ENCODE measurements around the gene MMP24OS.
A peak's percentile ranks its signal among the peaks of the same experiment; 100 is the strongest.
"Not testable (repeated sequence)": the region's sequence is repeated elsewhere in the genome, so short reads cannot be mapped to it uniquely, and the experiment has no call there.

MMP24OS gene

DNA sequence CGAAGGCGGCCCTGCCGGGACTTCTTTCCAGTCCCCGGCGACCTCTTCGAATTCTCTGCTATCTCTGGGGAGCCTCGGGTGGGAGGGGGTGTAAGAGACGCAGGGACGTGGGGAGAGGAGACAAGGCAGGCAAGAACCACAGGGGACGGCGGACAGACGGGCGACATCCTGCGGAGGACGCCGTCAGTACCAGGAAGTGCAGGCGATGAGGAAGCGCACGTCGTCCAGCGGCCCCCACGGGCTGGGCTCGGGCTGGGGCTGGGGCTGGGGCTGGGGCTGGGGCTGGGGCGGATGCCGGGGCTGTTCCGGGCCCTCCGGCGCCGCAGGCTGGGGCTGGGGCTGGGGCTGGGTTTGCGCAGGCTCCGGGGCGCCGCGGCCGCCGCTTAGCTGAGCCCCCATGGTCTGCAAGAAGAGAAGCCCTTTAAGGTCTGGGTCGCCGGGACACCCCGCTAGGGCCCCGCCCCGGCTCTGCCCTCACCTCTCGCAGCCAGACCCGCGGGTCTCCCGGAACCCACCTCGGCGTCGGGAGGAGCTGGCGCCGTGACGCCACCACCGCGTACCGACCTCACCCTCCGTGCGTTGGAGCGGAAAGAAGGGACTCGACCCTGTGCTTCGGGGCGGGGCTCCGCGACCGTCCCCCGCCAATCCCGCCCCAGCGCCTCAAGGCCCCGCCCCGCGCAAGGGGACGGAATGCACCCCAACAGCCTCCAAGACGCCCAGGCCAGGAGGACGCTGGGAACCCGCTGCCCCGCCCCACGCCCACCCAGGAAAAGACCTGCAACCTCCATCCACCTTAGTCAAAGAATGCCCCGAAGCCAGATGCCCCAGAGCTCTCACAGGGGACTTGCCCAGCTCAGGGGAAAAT is at the start of gene MMP24OS:
TSS of gene MMP24OS (minus strand) at position 592 of the 865 bp plus-strand sequence. CDS start at position 399, 193 bp downstream.
- DNase-seq (ENCODE audit: low read depth in 1 of 2, low spot score in 1 of 2) = peak; percentile 79 to 80

DNA sequence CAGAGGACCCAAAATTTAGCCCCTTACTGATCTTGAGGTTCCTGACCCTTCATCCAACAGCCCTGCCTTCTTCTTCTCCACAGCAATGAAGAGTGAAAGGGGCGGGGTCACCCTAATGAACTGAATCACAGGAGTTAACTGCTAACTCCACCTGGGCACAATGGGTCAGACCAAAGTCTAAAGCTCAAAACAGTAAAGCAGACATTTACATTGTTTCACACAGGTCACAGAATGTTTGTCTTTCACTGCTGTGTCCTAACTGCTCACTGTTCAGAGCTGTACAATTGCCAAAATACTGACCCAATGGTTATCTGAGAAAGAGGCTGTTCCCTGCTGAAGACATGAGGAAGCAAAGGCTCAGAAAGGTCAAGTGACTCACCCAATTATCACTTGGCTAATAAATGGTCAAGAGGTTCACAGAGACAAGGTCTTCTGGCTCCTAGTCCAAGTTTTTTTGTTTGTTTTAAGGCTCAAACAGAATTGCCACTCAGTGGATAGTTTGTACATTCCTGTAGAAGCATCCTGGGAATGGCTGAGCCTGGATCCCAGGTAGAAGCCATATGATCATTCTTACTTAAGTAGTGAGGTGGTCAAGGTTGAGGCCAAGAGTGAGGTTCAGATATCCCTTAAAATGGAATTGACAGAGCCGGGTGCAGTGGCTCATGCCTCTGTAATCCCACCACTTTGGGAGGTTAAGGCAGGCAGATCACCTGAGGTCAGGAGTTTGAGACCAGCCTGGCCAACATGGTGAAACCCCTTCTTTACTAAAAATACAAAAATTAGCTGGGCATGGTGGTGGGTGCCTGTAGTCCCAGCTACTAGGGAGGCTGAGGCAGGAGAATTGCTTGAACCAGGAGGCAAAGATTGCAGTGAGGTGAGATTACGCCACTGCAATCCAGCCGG is 49.4 kb upstream of the MMP24OS start:
- no peak for DNase-seq (ENCODE audit: low read depth in 1 of 2, low spot score in 1 of 2)

DNA sequence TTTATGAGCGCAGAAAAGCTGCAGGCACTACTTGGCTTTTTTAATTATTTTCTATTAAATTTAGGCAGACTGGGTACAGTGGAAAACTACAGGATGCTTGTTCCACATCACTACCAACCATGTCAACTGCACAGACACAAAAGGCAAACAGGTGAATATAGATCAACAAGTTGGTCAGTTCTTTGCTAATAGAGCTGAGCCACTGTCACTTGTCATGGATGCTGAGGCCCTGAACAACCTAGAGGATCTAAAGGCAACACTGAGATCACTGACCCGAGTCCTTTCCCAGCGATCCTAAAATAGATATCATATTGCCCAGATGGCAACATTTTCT is 48.8 kb upstream of the MMP24OS start:
- DNase-seq (ENCODE audit: low read depth in 1 of 2, low spot score in 1 of 2) = no peak

DNA sequence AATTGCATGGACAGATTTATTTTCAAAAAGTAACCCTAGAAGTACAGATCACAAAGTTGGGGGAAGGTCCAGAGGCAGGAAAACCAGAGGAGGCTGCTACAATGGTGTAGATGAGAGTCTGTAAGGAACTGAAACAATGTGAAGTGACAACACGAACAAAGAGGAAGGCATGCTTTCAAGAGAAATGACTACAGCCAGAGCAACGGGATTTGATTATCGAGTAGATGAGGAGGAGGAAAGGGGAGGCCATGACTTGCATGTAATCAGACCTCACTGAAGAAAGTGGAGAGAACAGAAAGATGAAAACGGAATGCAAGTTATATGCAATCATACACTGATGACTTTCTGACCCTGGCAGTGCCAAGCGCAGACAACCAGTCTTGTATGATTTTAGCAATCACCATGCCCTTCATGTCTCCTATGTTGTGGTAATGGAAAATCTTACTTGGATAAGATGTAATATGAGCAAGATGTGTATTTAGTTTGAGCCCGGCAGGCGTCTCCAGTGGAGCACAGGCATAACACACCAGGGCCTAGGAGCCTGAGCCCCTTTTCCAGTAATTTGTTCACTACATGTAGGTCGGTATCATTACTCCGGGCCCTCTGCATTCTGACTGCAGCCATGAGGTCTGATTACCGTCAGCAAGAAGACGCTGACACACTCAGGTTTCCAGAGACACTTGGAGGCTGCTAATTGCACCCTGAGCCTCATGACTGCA is 48.3 kb upstream of the MMP24OS start:
- DNase-seq (ENCODE audit: low read depth in 1 of 2, low spot score in 1 of 2) = no peak

DNA sequence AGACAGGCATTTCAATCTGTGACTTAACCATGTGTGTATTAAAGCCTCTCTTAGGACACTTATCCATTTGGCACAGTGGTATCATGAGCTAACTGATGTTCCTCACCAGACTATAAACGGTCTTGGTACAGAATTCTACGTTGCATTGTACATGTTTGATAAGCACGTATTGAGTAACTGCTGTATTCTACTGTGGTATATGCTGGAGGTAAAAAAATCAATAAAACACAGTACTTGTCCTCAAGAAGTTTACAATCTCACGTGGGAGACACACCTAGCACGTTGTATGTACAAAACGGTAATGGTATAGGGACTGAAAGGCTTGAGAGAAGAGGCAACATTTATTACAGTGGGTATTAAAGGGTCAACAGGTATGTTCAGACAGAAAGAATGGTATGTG is 47.5 kb upstream of the MMP24OS start:
- no peak for DNase-seq (ENCODE audit: low read depth in 1 of 2, low spot score in 1 of 2)

DNA sequence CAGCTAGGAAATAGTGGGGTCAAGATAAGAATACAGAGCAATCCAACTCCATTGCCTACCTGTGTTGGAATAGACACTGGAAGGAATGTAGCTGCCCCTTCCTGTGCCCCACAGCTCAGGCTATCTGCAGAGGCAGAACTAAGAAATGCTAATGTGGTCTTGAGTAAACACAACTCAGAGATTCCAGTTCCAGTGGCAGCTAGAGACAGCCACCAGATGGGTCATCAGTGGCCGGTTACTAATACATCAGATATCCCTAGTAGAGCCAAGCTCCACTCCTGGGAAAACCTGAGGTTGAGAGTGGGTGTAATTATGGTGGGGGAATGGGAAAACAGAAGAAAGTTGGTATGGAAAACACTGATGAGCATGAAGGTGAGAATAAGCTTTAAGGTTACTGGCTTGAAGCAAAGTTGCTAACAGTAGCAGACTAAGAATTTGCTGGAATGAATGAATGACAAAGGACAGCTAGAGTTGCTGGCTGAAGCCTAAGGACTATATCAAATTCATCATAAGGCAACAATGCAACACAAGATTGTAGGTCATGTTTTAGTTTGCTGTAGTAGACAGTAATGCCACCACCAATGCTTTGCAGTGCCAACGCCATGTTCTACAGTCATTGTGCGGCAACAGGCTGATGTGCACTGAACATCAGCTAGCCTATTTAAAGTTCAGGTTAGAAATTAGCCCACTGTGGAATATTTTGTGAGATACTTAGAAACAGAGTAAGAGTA is 42.6 kb upstream of the MMP24OS start:
- no peak for DNase-seq (ENCODE audit: low read depth in 1 of 2, low spot score in 1 of 2)

DNA sequence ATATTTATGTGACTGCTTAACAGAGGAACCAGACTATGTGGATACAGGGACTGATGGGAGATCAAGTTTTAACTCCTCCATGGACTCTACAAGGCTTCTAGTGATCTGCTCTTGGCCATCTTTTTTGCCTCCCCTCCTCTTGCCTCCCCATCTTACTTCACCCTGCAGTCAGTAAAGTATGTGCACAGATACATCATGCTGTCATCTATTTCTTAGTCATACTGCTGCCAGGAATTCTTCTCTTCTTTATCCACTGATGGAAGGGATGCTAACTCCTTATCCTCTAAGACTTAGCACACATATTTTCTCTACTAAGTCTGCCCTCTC is 41.9 kb upstream of the MMP24OS start:
- no peak for DNase-seq (ENCODE audit: low read depth in 1 of 2, low spot score in 1 of 2)

DNA sequence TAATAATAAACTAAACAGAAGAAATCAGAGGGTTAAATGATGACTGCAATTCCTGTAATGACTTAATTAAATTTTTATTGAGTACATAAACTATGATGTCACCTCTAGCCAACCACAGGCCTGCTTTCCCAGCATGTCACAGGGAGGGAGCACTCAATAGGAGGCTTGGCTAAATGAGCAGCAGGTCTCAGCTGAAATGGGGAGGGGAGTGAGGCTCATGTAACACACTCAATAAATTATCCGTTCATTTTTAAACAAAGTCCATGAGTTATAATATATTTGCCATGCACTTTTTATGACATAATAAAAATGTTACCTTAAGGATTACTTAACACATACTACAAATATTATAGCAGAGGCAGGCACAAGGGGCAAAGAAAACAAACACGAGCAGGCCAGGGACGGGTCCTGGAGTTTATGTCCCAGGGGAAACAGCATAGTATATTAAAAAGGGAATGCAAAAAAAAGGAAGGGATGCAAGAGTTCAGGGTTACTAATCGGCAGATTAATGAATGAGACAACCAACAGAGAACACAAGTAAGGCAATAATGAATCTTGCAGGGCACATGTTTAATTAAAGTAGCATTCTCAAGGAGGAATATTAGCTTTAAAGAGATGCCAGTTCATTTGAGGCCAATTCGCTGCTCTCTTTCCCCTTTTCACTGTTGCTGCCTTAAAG is 41.4 kb upstream of the MMP24OS start:
- DNase-seq (ENCODE audit: low read depth in 1 of 2, low spot score in 1 of 2) = no peak

DNA sequence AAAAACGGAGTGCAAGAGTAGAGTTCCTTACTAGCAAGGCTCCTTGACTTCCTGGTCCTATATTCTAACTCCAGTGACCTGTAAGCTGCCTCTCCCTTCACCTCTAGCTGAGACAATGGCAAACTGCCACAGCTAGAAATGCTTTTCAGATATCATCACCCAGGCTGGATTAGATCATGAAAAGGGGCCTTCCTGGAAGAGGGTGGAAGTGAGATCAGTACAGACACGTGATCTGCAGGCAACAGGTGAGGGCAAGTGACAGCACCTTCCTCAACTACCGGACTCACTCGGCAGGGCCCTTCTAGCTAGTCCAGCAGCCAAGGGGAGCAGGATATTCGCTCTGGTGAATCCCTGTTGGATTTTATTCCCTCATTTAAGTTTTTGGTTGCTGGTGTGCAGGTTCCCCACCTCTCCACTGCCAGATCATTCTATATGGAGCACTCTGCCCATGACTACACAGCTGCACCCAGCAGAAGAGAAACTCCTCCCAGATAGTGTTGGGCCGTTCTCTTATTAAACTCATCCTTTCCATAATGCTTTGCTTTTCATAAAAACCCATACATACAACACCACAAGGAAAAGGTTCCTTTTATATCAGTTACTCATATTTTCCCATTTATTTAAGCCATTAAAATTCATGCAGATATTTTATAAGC is 40.7 kb upstream of the MMP24OS start:
- no peak for DNase-seq (ENCODE audit: low read depth in 1 of 2, low spot score in 1 of 2)

DNA sequence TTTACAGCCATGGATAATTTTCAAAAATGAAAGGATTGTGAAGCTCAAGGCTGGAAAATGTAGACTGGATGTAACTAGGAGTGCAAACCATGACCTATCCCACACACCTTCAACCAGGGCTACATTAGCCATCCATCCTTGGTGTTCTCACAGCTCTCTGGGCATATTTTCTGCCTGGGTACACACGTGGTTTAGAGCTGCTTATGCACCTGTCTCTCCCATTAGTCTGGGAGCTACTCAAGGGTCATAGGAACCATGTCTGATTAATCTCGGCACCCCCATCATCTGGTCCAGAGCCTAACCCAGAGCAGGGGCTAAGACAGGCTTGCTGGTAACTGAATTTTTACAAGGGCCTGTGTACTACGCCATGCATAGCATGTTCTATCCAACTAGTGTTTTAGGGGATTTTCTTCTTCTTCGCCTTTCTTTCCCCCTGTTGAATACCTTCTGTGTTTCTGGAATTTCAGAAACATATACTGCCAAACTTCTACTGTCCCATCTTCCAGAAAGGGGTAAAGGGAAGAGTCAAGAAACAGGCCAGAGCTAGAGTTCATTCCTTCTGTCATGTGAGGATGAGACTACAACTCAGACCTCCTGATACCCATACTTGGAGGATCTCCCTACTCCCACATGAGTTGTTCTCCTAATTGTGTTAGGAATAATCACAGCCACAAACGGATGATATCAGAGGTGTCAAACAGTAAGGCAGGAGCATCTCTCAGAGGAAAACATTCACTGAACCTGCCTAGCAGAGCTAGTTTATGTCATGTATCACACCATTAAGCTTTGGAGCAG is 39.7 kb upstream of the MMP24OS start:
- DNase-seq (ENCODE audit: low read depth in 1 of 2, low spot score in 1 of 2) = no peak

DNA sequence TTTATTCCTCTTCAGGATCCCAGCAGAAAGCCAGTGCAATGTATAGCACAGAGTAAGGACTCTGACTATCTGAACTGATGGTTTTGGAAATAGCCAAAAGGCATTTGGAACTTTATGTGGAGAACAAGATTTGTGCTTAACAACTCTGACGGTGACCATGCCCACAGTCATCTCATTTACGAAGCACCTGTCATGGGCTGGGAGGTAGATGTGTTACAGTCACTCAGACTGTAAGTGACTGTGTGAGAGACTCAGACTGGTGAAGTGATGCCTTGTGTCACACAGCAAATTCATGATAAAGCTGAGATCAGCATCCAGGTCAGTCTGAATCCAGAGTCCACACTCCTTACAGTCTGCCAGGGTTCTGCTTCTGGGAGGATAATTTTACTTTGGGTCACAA is 38.2 kb upstream of the MMP24OS start:
- no peak for DNase-seq (ENCODE audit: low read depth in 1 of 2, low spot score in 1 of 2)

DNA sequence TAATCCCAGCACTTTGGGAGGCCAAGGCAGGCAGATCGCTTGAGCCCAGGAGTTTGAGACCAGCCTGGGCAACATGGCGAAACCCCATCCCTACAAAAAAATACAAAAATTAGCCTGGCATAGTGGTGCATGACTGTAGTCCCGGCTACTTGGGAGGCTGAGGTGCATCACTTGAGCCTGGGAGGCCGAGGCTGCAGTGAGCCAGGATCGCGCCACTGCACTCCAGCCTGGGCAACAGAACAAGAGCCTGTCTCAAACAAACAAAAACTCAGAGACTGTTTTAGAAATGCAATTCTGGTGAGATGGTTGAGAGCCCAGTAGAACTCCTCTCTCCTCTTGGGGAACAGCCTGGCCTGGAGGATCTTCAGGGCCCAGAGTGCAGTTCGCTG is 37.7 kb upstream of the MMP24OS start:
- DNase-seq (ENCODE audit: low read depth in 1 of 2, low spot score in 1 of 2) = not testable (repeated sequence)

DNA sequence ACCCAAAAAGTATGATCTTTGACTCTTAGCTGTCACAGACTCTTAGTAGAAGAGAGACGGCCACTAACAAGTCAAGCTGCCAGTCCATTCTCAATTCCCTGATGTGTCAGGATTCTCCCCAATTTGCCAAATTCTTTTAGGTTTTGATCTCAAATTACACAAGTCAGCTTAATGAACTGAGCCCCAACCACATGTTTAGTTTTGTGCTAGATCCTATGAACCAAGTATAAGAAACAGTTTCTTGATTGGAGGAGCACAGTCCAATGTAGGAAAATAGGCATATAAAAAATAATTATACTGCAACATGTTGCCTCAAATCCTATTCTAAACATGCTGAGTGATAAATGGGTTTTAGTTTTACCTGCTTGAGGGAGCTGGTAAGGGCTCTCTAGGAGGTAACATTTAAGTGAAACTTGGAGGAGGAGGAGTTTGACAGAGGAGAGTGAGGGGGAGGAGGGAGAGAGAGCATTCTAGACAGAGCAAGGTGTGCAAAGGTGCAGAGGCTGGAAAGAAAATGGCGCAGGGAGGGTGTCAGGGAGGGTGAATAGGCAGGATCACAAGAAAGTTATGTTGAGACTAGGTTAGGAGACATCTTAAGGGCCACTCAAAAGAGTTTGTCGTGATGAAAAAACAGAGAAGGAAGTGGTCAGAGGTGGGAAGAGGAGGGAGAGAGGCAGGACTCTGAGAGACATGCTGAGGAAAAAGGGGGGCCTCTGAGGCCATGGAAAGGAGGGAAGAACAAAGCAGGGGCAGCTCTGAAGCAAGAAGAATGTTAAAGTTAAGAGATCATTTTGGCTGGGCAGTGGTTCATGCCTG is 37.1 kb upstream of the MMP24OS start:
- DNase-seq (ENCODE audit: low read depth in 1 of 2, low spot score in 1 of 2) = no peak

DNA sequence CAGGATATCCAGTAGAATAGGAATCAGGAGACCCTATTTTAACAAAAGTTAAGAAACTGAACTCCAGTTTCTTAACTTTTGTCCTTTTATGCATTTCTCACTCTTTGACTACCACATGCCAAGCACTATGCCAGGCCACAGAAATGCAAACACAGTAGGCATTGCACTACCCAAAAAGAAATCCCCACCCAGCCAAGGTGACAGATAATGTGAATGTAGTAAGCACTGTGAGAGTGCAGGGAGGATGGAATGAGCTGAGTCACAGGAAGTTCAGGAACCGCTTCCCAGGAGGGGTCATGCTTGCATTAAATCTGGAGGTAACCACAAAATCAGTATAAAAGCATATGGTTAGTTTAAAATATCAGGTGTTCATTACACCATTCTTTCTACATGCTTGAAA is 34.4 kb upstream of the MMP24OS start:
- DNase-seq (ENCODE audit: low read depth in 1 of 2, low spot score in 1 of 2) = no peak

DNA sequence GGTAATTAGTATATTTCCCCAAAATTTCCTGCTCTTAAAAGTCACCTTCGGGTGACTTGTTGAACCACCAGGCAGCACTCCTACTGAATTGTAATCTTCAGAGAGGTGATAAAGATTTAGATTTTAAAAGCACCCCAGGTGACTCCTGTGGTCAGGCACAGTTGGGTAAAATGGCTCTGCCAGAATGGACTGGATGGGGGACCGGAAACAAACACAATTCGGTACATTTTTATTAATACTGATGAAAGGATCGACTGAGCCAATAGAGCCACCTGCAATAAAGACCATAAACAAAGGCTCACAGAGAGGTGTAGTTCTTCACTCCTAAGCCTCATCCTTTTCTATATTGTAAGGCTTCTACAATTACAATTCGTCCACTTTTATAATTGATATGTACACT is 33.9 kb upstream of the MMP24OS start:
- no peak for DNase-seq (ENCODE audit: low read depth in 1 of 2, low spot score in 1 of 2)

DNA sequence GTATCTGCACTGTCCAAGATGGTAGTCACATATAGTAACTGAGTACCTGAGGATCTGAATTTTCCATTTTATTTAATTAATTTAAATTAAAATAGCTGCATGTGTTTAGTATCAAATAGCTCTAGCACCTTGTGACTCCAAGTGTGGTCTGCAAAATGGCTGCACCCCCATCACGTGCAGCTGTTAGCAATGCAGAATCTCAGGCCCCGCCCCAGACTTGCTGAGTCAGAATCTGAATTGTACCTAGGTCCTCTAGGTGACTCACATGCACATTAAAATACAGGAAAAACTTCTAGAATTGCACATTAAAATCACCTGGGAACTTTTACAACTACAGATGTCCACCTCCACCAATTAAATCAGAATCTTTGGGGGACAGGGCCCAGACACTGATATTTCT is 33.5 kb upstream of the MMP24OS start:
- peak in 1 of 2 donors; percentile 24 for DNase-seq (ENCODE audit: low read depth in 1 of 2, low spot score in 1 of 2)

DNA sequence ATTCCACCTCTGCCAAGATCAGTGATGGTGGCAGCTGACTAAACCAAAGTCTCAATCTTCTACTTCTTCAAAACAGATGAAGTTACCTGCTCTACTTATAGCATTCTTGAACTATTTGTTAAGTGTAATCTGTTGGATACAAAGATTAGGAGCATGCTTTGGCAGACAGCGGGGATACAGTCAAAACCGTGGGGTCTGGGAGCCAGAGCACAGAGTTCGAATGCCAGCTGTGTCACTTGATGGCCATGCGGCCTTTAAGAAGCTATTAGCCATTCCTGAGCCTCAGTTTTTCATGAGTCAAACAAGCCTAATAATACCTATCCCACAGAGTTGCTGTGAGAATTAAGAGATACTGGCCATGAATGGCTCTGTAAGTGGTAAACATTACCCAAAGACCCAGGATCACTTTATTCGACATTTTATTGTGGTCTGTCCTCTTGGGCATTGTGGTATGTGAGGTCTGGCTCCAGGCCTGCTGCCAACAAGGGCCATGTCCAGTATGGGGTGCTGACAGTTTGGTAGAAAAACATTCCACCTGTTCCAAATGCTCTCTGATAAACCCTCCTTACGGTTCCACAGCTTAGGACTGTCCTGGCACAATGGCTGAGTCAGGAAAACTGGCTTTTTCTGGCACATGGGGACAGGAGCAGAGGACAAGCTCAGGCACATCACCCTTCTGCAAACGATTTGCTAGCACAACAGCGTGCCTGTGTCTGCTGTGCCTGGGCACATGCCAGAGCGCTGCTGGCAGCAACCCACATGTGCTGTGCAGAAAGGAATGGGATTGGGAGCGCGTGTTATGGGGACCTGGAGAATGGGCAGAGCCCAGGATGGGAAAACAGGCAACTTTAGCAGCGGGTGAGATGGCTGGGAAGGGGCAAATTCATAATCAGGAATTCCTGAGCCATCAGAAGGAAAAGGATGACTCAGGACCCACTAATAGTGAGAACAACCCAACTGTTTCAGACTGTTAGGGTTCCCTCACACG is 30.0 kb upstream of the MMP24OS start:
- DNase-seq (ENCODE audit: low read depth in 1 of 2, low spot score in 1 of 2) = no peak
